T-helper 1 cell treated with Interleukin-12 subunit alpha and Interleukin-12 subunit beta and Interleukin-4 antibody, amounts not matched to agents 30 μg/mL and 1 μg/mL, for 36 hours (primary cell): Measurements from ENCODE around the gene ACP4.
"Not testable (repeated sequence)": the region's sequence is repeated elsewhere in the genome, so short reads cannot be mapped to it uniquely, and the experiment has no call there.

ENCODE experiments used
- H3K27ac Mint-ChIP-seq: one replicate; pipeline ENCODE4 v1.8.0; 2021; ENCODE audit warnings: mild to moderate bottlenecking, mixed read lengths
- H3K27me3 Mint-ChIP-seq: one replicate; pipeline ENCODE4 v1.8.0; 2021; ENCODE audit warnings: low read depth, mixed read lengths
- H3K36me3 Mint-ChIP-seq: one replicate; pipeline ENCODE4 v1.8.0; 2021; ENCODE audit warnings: low read depth, mixed read lengths
- H3K4me1 Mint-ChIP-seq: one replicate; pipeline ENCODE4 v1.8.0; 2021; ENCODE audit warnings: low read depth, mixed read lengths
- H3K4me3 Mint-ChIP-seq: one replicate; pipeline ENCODE4 v1.8.0; 2021; ENCODE audit warnings: mild to moderate bottlenecking, moderate library complexity, mixed read lengths
- H3K9me3 Mint-ChIP-seq: one replicate; pipeline ENCODE4 v1.8.0; 2021; ENCODE audit warnings: mixed read lengths

ACP4 gene, protein sequence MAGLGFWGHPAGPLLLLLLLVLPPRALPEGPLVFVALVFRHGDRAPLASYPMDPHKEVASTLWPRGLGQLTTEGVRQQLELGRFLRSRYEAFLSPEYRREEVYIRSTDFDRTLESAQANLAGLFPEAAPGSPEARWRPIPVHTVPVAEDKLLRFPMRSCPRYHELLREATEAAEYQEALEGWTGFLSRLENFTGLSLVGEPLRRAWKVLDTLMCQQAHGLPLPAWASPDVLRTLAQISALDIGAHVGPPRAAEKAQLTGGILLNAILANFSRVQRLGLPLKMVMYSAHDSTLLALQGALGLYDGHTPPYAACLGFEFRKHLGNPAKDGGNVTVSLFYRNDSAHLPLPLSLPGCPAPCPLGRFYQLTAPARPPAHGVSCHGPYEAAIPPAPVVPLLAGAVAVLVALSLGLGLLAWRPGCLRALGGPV

GRCh38 chr19:50790396-50790795, at the start of gene ACP4:
Gene ACP4 (plus strand): TSS chr19:50790415. CDS start chr19:50790415, 0 bp downstream.
- Mint-ChIP-seq H3K9me3 (no peaks in the 10 kb centered on the region), H3K27ac (no peak within 1 kb of the TSS), H3K4me3 (no peak within 1 kb of the TSS), H3K4me1 (peaks cover 4% of the 10 kb centered on the region), H3K27me3 (no peaks in the 10 kb centered on the region), H3K36me3 (no peaks in the 10 kb centered on the region)

GRCh38 chr19:50741179-50741933, 48.9 kb upstream of the ACP4 start:
- Mint-ChIP-seq H3K27ac (no peak overlapping the region), H3K4me1 (no peaks in the 10 kb centered on the region), H3K9me3 (no peaks in the 10 kb centered on the region), H3K4me3 (no peak overlapping the region), H3K27me3 (peaks cover 9% of the 10 kb centered on the region), H3K36me3 (no peaks in the 10 kb centered on the region)

- H3K36me3 Mint-ChIP-seq: no peaks in the 10 kb centered on the region
- H3K4me3 Mint-ChIP-seq: no peak overlapping the region
- H3K27ac Mint-ChIP-seq: no peak overlapping the region
- peaks cover 7% of the 10 kb centered on the region for H3K27me3 Mint-ChIP-seq
- H3K4me1 Mint-ChIP-seq: no peaks in the 10 kb centered on the region
- H3K9me3 Mint-ChIP-seq: no peaks in the 10 kb centered on the region
These were observed 46.7 kb upstream of the ACP4 start for GRCh38 chr19:50743537-50743936.

GRCh38 chr19:50745221-50745620, 45.0 kb upstream of the ACP4 start:
- Mint-ChIP-seq H3K4me1 (no peaks in the 10 kb centered on the region), H3K27me3 (no peaks in the 10 kb centered on the region), H3K27ac (no peak overlapping the region), H3K36me3 (no peaks in the 10 kb centered on the region), H3K4me3 (no peak overlapping the region), H3K9me3 (no peaks in the 10 kb centered on the region)

DNA sequence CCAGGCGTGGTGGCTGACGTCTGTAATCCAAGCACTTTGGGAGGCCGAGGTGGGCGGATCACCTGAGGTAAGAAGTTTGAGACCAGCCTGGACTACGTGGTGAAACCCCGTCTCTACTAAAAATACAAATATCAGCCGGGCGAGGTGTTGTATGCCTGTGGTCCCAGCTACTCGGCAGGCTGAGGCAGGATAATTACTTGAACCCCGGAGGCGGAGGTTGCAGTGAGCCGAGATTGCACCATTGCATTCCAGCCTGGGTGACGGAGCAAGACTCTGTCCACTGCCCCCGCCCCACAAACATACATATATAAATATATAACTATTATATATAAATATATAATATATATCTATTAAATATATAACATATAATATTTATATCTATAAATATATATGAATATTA, 43.1 kb upstream of the ACP4 start:
- H3K9me3 Mint-ChIP-seq, H3K4me3 Mint-ChIP-seq, H3K4me1 Mint-ChIP-seq, H3K27ac Mint-ChIP-seq, H3K27me3 Mint-ChIP-seq, H3K36me3 Mint-ChIP-seq: not testable (repeated sequence)

GRCh38 chr19:50749490-50749889, 40.7 kb upstream of the ACP4 start:
- H3K4me3 Mint-ChIP-seq: no peak overlapping the region
- H3K4me1 Mint-ChIP-seq: no peaks in the 10 kb centered on the region
- H3K36me3 Mint-ChIP-seq: no peaks in the 10 kb centered on the region
- H3K27me3 Mint-ChIP-seq: peaks cover 3% of the 10 kb centered on the region
- H3K9me3 Mint-ChIP-seq: no peaks in the 10 kb centered on the region
- no peak overlapping the region for H3K27ac Mint-ChIP-seq

- no peaks in the 10 kb centered on the region for H3K4me1 Mint-ChIP-seq
- H3K27me3 Mint-ChIP-seq: peaks cover 3% of the 10 kb centered on the region
- no peaks in the 10 kb centered on the region for H3K36me3 Mint-ChIP-seq
- H3K9me3 Mint-ChIP-seq: no peaks in the 10 kb centered on the region
- no peak overlapping the region for H3K27ac Mint-ChIP-seq
- H3K4me3 Mint-ChIP-seq: no peak overlapping the region
These were observed 40.2 kb upstream of the ACP4 start for GRCh38 chr19:50750010-50750409.

DNA sequence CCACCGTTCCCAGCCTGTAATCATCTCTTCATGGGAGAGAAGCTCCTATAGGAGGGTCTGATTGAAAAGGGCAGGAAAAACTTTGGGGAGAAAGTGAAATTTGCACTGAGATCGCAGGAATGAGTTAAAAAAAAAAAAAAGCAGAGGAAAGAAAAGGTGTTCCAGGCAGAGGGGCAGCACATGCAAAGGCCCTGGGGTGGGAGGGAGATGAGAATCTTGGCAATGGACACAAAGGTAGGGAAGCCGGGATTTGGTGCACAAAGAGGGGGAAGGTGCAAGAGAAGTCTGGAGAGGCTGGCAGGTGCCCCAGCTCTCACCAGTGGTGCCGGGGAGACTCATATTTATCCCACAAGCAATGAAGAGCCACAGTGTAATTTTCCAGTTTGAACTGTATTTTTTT, 36.3 kb upstream of the ACP4 start:
- Mint-ChIP-seq H3K36me3 (no peaks in the 10 kb centered on the region), H3K9me3 (no peaks in the 10 kb centered on the region), H3K27me3 (peaks cover 3% of the 10 kb centered on the region), H3K27ac (no peak overlapping the region), H3K4me3 (no peak overlapping the region), H3K4me1 (no peaks in the 10 kb centered on the region)

GRCh38 chr19:50756244-50756643, 34.0 kb upstream of the ACP4 start:
- not testable (repeated sequence) for H3K4me1 Mint-ChIP-seq, H3K4me3 Mint-ChIP-seq, H3K27ac Mint-ChIP-seq, H3K36me3 Mint-ChIP-seq, H3K27me3 Mint-ChIP-seq, H3K9me3 Mint-ChIP-seq

- not testable (repeated sequence) for H3K4me3 Mint-ChIP-seq, H3K4me1 Mint-ChIP-seq, H3K36me3 Mint-ChIP-seq, H3K27me3 Mint-ChIP-seq, H3K9me3 Mint-ChIP-seq, H3K27ac Mint-ChIP-seq
These were observed 32.6 kb upstream of the ACP4 start for GRCh38 chr19:50757624-50758023.

DNA sequence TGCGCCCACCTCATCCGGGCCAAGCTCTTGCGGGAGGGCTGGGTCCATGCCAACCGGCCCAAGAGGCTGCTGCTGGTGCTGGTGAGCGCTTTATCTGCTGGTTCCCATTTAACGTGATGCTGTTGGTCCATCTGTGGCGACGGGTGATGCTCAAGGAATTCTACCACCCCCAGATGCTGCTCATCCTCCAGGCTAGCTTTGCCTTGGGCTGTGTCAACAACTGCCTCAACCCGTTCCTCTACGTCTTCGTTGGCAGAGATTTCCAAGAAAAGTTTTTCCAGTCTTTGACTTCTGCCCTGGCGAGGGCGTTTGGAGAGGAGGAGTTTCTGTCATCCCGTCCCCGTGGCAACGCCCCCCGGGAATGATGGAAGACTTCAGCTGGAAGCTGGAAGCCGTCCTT, 31.1 kb upstream of the ACP4 start:
- H3K4me3 Mint-ChIP-seq, H3K4me1 Mint-ChIP-seq, H3K9me3 Mint-ChIP-seq, H3K36me3 Mint-ChIP-seq, H3K27me3 Mint-ChIP-seq, H3K27ac Mint-ChIP-seq: not testable (repeated sequence)

- H3K27me3 Mint-ChIP-seq: no peaks in the 10 kb centered on the region
- H3K9me3 Mint-ChIP-seq: no peaks in the 10 kb centered on the region
- no peaks in the 10 kb centered on the region for H3K36me3 Mint-ChIP-seq
- H3K27ac Mint-ChIP-seq: no peak overlapping the region
- H3K4me1 Mint-ChIP-seq: no peaks in the 10 kb centered on the region
- no peak overlapping the region for H3K4me3 Mint-ChIP-seq
These were observed 30.3 kb upstream of the ACP4 start for GRCh38 chr19:50759886-50760285.

- not testable (repeated sequence) for H3K27ac Mint-ChIP-seq, H3K27me3 Mint-ChIP-seq, H3K9me3 Mint-ChIP-seq, H3K4me3 Mint-ChIP-seq, H3K36me3 Mint-ChIP-seq, H3K4me1 Mint-ChIP-seq
These were observed 28.7 kb upstream of the ACP4 start for GRCh38 chr19:50761501-50761900.

- not testable (repeated sequence) for H3K9me3 Mint-ChIP-seq, H3K27ac Mint-ChIP-seq, H3K36me3 Mint-ChIP-seq, H3K27me3 Mint-ChIP-seq, H3K4me3 Mint-ChIP-seq, H3K4me1 Mint-ChIP-seq
These were observed 26.7 kb upstream of the ACP4 start for GRCh38 chr19:50763521-50763920.

GRCh38 chr19:50764409-50764808, 25.8 kb upstream of the ACP4 start:
- no peaks in the 10 kb centered on the region for H3K9me3 Mint-ChIP-seq
- no peaks in the 10 kb centered on the region for H3K27me3 Mint-ChIP-seq
- no peak overlapping the region for H3K27ac Mint-ChIP-seq
- H3K4me3 Mint-ChIP-seq: no peak overlapping the region
- no peaks in the 10 kb centered on the region for H3K36me3 Mint-ChIP-seq
- no peaks in the 10 kb centered on the region for H3K4me1 Mint-ChIP-seq
